Activated CD4-positive, CD25-positive, alpha-beta regulatory T cell treated with anti-CD3 and anti-CD28 coated beads, Interleukin-2, amount 50 U/mL, for 72 hours (primary cell): Measurements from ENCODE around the gene TOR1AIP2.
"Not testable (repeated sequence)": the region's sequence is repeated elsewhere in the genome, so short reads cannot be mapped to it uniquely, and the experiment has no call there.

ENCODE experiments used
- DNase-seq: peaks from one replicate; pipeline ENCODE4 v3.0.0; 2021

TOR1AIP2 gene

GRCh38 chr1:179873438-179873851 is 4.2 kb downstream of the TOR1AIP2 start:
- no peak for DNase-seq

GRCh38 chr1:179872558-179872957 is 5.0 kb downstream of the TOR1AIP2 start:
- DNase-seq: no peak

- DNase-seq: no peak
Observed at GRCh38 chr1:179871940-179872339, 5.7 kb downstream of the TOR1AIP2 start.

GRCh38 chr1:179870870-179871269 is 6.7 kb downstream of the TOR1AIP2 start:
- no peak for DNase-seq

- DNase-seq: no peak
Observed at GRCh38 chr1:179867493-179868330, 9.9 kb downstream of the TOR1AIP2 start.

- no peak for DNase-seq
Observed at GRCh38 chr1:179866616-179867015, 11.0 kb downstream of the TOR1AIP2 start.

- no peak for DNase-seq
Observed at GRCh38 chr1:179865377-179865776, 12.2 kb downstream of the TOR1AIP2 start.

- no peak for DNase-seq
Observed at GRCh38 chr1:179860652-179861051, 17.0 kb downstream of the TOR1AIP2 start.

GRCh38 chr1:179857009-179857408 is 20.6 kb downstream of the TOR1AIP2 start:
- no peak for DNase-seq

GRCh38 chr1:179856296-179856695 is 21.3 kb downstream of the TOR1AIP2 start:
- DNase-seq: no peak

GRCh38 chr1:179855831-179856230 is 21.8 kb downstream of the TOR1AIP2 start:
- DNase-seq: not testable (repeated sequence)

- DNase-seq: no peak
Observed at GRCh38 chr1:179853102-179853501, 24.5 kb downstream of the TOR1AIP2 start.

- no peak for DNase-seq
Observed at GRCh38 chr1:179848233-179848632, 29.4 kb downstream of the TOR1AIP2 start.

GRCh38 chr1:179840107-179840506 is 37.5 kb downstream of the TOR1AIP2 start:
- DNase-seq: no peak

- not testable (repeated sequence) for DNase-seq
Observed at GRCh38 chr1:179836686-179837445, 40.7 kb downstream of the TOR1AIP2 start.

GRCh38 chr1:179831852-179832699 is 45.5 kb downstream of the TOR1AIP2 start:
- DNase-seq: no peak

GRCh38 chr1:179831225-179831624 is 46.4 kb downstream of the TOR1AIP2 start:
- DNase-seq: no peak

- DNase-seq: no peak
Observed at GRCh38 chr1:179828554-179829110, 49.0 kb downstream of the TOR1AIP2 start.

GRCh38 chr1:179826626-179827280 is 50.9 kb downstream of the TOR1AIP2 start:
- DNase-seq: no peak

GRCh38 chr1:179825798-179826460 is 51.7 kb downstream of the TOR1AIP2 start:
- peak; percentile 25 for DNase-seq

- DNase-seq: peak; percentile 14
Observed at GRCh38 chr1:179825206-179825605, 52.4 kb downstream of the TOR1AIP2 start.

GRCh38 chr1:179824265-179824664 is 53.3 kb downstream of the TOR1AIP2 start:
- peak; percentile 17 for DNase-seq
